Activated CD4-positive, CD25-positive, alpha-beta regulatory T cell treated with anti-CD3 and anti-CD28 coated beads, Interleukin-2, amount 50 U/mL, for 24 hours (primary cell): ENCODE measurements around the gene VSTM2L.

Experiments used
- ATAC-seq, 2 donors: fragments of 150-1000 bp; cut with Tn5 transposase; one replicate each; pipeline ENCODE4 v1.10.0; 2021; ENCODE audit warnings: mild to moderate bottlenecking in 1 of 2, moderate library complexity in 1 of 2

The VSTM2L gene

DNA sequence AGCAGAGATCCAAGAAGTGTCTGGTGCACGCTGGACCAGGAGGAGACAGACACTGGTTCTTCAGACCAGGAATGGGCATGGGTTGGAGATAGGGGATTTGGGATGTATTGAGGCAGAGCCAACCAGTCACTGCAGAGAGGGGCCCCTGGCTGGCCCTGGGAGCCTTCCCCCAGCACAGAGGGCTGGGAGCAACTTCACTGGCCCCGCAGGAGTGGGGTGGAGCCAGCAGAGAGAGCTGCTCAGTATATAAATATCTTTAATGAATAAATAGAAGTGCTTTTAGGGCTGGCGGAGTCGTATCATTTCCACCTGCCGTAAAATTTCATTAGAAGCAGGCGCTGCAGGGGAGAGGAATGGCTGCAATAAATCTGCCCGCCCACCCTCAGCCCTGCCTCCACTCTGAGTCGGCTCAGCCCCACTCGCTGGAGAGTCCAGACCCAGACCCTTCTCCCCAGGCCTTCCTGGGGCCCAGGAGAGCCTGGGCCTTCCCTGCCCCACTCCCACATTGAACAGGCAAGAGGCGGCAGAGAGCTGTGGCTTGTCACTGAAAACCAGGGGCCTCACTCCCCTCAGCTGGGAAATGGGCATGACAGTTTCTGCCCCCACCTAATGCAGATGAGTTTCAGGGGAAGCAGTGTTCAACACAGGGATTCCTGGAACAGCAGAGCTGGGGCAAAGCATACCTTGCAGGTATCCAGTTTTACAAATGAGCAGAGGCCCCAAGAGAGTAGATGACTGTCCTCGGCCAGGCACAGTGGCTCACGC lies 23.9 kb upstream of the VSTM2L start:
- ATAC-seq, result no peak

DNA sequence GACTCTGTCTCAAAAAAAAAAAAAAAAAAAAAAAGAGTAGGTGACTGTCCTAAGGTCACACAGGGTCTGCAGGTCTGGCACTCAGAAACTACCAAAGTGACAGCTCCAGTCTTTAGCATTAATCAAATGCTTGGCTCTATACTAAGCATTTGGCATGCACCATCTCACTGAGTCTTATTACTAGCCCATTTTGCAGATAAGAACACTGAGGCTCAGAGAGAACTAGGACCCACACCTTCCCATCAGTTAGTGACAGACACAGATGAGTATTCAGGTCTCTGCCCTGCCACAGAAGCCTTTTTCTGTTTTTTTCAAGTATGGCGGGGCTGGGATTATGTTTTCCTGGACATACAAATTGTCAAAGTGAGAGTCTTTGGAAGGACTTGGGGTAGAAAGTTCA lies 23.1 kb upstream of the VSTM2L start:
- no peak for ATAC-seq

DNA sequence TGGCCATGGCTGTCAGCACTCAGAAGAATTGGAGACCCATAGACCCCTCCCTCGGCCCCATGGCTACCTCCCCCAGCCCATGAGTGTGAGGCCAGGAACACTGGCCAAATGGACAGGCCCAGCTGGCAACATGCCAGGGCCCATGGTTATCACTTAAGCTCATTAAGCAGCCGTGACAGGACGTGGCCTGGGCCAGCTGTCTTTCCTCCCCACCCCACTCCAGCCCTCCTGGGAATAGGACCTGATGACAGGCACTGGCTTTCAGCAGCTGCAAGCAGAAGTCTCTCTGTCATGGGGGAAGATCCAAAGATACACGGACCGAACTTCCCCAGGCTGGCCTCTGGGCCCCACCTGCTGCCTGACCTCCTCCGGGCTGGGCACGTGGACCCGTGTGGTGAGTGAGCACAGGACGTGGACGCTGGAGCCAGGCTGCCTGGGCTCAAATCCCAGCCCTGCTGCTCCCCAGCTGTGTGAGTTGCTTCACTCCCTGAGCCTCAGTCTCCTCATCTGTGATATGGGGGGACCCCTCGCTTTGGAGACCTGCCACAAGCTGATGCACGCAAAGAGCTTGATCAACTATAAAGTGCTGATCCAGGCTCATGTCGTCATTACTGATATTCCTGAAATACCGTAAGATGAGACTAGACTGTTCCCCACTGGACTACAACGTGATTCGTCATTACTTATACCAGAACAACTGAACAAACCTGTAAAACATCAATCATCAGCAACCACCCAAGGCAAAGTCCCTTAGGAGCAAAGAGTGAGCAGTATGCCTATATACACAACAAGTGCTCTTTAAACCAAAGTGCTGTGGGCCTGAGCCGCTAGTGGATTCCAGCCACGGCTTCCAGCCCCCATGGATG lies 22.0 kb upstream of the VSTM2L start:
- ATAC-seq, result no peak

DNA sequence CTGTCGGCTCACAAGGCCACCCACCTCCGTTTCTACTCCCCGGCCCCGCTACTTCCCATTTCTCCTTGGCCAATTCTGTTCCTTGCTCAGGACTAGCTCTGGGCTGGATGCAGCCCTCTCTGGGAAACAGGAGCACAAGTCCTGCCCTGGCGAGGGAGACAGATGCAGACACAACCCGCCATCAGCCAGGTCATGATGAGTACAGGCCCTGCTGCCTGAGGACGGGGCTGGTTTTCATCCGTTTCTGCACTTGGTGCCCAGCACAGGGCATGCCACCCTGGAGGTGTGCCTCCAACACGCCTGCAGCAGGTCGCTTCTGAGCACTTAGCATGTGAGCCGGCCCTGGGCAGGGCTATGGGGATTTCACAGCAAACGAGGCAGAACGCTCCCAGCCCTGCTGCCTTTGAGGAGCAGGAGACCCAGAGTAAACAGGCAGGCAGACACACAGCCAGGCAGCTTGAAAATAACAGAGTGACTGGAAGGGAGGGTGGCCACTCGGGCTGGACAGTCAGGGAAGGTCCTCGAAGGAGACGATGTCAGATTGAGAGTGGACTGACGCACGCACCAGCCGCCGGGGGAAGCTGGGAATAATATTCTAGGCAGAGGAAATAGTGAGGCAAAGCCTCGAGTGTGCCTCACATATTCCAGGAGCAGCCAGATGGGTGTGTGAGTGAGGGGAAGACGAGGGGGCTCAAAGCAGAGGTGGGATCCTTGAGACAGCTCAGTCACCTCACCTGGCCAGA lies 21.2 kb upstream of the VSTM2L start:
- no peak for ATAC-seq

DNA sequence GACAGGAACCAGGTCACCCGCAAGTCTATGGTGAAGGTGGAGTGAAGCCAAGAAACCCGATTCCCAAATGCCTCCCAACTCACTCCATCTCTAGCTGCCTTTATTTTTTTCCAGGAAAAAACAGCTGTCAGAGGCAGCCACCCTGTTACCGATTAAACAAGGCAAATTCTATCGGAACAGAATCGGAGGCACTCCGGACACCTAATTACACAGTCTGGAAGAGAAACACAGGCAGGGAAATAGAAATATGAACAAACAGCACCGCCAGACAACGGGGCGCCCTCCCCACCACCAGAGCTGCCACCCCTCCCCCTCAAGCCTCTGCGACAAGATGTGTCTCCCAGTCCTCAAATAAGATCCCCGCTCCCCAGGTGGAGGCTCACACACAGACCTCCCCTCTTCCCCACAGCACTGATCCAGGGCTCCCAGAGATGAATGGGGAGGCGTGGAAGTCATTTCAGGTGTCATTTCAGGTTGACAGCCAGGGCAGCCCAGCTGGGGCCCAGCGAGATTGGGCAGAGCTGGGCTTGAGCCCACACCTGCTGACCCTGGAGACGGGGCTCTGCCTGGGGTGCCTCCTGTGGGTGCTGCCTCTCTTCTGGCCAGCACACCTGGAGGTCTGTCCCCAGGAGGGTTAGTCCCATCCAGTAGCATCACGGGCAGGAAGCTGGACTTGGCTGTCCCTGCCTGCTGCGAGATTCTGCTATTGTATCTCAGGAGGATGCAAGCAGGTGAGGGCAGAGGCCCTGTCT lies 19.8 kb upstream of the VSTM2L start:
- ATAC-seq, result no peak

DNA sequence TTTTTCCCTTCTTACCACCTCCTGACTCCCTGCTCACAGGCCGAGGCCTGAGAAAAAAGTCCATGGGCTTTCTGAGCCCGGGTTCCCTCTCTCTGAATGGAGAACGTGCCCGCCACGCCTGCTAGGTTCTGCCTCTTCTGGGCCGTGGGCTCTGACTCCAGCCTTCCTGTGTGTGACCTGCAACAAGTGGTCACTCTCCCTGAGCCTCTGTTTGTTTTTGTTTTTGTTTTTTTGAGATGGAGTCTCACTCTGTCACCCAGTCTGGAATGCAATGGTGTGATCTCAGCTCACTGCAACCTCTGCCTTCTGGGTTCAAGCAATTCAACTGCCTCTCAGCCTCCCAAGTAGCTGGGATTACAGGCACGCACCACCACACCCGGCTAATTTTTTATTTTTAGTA lies 17.9 kb upstream of the VSTM2L start:
- ATAC-seq, result no peak

DNA sequence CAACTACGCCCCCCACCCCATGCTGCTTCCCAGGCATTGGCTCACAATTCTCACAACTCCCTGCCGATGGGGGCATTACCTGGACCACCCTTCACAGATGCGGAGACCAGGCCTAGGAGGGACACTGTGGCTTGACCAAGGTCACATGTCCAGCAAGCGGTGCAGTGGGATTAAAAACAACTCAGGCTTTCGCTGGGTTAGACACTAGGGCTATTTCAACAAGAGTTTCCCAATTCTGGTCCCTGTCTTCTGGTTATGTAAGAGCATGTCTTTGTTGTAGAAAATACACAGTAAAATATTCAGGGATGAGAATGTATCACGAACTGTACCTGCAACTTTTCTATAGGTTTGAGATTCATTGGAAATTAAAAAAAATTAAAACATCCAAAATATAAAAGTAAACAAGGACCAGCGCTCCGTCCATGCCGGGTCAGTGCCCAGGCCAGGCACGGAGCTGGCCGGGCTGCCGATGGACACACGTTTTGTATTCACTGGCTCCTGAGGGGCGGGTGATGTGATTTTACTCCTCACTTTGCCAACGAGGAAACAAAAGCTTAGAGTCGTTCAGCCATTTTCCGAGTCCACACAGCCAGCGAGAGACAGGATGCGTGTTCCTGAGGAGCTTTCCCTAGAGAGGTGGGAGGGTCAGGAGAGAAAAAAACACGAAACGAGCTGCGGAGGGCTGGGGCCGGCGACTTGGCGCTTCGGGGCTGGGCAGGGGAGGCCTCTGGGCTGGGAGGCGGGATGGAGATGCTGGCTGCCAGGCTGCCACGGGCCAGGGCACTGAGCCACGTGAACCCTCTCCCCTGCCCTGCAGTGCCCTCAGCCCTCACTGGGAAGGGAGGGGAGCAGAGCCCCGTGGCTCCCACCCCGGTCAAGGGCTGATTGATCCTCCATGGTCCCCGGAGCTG lies 17.1 kb upstream of the VSTM2L start:
- ATAC-seq, result no peak

DNA sequence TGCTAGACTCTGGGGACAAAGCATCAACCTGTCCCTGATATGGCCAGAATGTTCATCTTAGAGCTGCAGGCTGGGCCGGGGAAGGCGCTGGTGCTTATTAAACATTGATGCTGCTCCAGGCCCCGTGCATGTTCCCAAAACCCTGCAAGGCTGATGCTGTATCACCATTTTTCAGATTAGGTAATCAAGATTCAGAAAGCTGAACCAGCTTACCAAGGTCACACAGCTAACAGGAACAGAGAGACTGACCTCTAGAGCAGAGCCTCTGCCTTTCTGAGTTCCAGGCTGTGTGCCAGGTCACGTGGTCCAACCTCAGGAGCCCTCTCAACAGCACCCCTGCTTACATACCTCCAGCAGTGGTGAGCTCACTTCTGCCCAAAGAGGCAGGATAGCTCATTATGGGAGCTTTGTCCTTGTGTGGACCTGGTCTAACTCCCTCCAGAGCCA lies 16.1 kb upstream of the VSTM2L start:
- ATAC-seq, result no peak

DNA sequence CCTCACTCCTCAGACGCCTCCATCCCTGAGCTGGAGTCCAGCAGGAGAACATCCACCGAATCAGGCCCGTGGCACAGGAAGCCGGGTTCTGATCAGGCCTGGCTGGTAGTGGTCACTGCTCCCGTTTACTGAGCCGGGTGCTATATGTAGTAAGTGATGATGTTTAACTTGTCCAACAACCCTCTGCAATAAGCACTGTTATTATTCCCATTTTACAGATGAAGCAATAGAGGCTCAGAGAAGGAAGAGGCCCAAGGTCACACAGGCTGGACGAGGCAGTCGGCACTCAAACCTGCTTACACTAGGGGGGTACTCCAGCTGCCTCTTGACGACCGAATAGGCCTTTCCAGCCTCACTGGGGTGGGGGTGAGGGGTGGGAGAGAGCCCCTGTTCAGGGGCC lies 14.3 kb upstream of the VSTM2L start:
- no peak for ATAC-seq

DNA sequence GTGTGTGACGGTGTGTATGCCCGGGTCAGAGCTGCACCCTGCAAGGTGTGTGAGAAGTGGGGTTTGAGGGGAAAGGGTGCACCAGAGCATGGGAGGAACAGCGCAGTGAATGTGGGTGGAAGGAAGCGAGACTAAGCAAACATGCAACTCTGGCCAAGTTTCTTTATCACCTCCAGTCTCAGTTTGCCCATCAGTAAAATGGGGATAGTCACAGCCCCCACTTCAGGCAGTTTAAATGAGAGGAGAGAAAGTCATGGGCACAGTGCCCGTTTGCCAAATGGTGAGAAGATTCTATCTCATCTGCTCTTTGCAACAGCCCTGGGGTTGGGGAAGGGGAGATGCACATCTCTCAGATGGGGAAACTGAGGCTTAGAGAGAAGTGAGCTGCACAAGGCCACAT lies 12.8 kb upstream of the VSTM2L start:
- no peak for ATAC-seq

DNA sequence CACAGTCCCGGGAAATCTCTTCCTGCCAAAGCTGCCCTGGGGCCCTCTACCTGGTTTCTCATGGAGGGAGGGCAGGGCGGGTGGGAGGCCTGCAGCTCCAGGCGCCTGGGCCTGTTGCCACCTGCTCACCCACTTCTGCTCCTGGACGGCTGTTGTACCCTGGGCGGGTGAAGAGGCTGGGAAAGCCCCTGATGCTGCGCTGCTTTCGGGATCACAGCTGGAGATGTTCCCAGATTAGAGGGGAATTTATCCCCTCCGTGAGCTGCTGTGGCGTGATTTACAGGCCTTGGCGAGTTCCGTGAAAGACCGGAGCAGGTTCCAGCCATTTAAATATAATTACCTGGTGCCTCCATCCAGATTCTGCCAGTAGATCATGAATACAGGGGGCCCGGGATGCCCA lies 12.3 kb upstream of the VSTM2L start:
- no peak for ATAC-seq

DNA sequence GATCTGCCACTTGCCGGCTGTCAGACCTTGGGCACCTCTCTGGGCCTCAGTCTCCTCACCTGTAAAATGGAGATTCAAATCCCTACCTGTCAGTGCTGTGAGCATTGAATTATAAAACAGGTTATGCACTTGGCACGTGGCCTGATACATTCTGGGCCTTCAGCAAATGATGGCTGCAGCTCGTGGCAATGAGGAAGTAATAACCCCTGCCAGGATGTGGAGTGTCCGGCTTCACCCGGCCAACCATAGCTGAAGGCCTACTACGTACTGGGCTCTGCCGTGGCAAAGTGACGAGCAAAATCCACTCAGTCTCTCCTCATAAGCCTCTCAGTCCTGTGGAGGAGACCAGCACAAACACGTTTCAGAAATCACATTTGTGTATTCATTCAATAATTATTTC lies 10.9 kb upstream of the VSTM2L start:
- no peak for ATAC-seq

DNA sequence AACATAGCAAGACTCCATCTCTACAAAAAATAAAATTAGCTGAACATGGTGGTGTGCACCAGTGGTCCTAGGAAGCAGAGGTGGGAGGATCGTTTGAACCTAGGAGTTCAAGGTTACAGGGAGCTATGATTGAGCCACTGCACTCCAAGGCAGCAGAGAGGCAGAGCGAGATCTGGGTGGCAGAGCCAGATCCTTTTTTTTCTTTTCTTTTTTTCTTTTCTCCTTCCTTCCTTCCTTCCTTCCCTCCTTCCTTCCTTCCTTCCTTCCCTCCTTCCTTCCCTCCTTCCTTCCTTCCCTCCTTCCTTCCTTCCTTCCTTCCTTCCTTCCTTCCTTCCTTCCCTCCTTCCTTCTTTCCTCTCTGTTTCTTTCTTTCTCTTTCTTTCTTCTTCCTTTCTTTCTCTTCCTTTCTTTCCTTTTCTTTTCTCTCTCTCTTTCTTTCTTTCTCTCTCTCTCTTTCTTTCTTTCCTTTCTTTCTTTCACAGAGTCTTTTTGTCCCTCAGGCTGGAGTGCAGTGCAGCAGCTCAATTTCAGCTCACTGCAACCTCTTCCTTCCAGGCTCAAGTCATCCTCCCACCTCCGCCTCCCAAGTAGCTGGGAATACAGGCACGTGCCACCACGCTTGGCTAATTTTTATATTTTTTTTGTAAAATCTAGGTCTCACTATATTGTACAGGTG lies 9.2 kb upstream of the VSTM2L start:
- ATAC-seq, result no peak

DNA sequence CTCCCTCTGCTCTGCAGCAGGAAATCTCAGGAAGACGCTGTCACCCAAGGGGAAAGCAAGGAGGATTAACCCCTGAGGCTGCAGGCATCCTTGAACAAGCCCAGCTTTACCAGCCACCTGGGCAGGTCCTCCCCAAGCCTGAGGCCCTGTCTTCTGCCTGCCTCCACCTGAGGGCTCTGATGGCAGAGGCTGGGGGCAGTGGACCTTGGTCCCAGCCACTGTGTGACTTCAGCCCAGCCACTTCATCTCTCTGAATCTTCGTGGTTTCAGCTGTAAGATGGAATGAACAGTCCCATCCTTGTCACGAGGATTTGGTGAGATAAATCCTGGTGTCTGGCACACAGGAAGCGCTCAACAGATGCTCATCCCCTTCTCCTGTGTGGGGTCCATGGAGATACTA lies 8.5 kb upstream of the VSTM2L start:
- no peak for ATAC-seq

DNA sequence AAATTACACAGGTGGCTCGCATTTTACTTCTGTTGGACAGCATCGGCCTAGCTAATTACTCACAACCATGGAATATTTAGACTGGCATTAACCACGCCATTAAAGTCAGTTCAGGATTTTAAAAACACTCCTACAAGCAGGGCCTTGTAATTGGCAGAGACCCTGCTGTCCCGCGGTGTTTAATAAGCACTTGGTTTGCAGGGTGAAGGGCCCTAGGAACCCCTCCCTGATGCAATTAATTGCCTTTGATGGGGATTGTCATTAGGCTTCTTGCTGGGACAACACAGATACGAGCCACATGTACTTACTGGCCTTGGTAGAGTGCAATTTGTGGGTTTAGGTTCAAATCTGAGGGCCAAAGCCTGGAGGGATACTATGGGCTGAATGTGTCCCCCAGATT lies 7.8 kb upstream of the VSTM2L start:
- no peak for ATAC-seq

DNA sequence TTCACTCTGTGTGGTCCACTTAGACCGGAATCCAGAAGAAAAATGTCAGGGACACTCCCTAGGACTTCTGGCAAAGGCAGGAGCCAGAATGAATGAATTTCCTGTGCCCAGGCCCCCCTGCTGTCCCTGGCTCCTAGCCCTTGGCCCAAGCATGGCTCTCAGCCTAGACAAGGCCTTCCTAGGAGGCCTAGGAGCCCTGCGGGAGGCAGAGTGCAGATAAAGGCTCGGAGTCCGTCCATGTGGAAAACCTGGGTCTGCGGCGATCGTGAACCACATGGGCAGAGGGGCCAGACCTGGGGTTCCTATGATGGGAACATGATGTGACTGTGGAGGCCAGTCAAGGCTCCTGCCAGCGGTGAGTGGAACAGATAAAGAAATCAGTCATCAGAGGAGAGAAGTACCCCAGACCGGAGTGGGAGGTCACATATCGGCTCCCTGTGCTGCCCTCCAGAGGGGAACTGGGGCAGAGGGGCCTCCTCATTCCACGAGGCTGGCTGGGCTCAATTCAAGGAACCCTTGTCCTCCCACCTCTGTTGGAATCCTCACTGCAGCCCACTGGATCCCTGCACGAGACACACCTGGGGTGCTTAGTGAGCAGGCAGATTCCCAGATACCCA lies 5.9 kb upstream of the VSTM2L start:
- no peak for ATAC-seq

DNA sequence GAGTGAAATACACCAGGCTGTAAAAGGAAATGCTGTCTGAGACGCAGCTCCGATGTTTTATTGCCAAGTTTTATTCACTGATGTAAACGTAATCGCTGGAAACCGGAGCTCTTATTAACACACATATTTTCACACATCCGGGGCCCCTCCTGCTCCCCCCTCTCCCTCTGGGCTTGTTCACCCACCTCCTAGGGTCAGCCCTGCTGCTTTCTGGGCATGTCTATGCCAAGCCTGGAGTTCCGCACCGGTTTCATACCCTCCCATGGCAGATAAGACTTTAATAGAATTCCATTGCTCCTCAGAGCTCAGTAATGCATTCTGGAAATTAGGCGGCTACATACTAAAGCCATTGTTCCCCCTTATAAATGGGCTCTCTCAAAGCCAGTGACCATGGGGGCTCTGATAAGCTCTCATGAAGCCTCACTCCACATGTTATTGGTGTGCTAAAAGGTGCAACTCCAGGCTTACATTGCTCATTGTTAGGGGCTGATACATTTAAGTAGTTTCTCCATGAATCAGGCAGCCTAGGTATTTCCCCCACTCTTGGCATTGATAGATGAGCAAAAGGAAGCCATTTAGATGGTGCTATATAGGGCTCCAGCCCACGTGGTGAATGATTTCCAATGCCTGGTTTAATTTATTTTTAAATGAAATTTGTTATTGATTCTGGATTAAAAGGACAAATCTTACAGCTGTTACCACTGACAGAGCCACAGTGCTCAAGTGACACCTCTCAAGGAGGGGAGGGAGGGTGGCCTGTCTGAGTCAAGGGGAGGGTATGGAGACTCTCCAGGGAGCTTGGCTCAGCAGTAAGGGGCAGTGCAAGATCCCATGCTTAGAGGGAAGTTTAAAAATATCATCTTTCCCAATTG lies 4.5 kb upstream of the VSTM2L start:
- ATAC-seq, result peak; percentile 60 to 78

DNA sequence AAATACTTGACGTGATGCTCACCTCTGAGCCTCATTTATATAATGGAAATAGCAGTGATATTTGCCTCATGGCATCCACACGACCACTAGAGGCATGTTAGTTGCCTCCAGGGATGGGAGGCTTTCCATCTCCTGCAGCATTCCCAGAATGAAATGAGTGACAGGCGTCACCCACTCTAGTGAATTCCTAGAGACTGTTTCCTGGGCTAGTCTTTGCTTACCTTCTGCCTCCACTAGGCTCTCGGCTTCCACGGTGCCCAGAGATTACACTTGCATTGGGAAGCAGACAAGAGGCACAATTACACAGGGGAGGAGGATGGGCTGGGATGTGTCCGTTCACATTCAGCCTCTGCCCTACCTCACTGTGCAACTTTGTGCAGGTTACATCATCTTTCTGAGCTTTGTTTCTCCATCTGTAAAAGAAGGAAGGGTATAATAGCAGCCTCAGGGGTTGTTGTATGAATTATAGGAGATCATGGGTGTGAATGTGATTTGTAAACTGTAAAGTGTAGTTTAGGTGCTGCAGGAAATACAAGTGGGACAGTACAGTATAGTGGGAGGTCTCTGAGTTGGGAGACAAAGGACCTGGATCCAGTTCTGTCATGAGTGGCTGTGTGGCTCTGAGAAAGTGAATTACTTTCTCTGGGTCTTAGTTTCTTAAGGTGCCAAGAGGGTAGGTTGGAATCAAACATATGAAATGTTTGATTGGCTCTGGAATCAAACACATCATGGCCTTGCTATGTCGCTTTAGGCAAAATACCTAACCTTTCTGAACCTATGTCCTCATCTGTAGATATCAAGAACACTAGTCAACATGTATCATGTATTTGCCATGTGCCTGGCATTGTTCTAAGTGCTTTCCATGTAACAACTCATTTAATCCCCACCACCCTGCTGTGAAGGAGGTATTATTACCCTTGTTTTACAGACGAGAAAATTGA lies 3.6 kb upstream of the VSTM2L start:
- no peak for ATAC-seq
